Measurements from ENCODE around the gene ZNF140. TPM values are rescaled to one million over a fixed set of nuclear protein-coding genes. Genes with fewer than 3 reads are reported as not detected.

Gene ZNF140
- total RNA-seq, 1 experiment from 2014 or later = 11.1 TPM

- Histone ChIP-seq H3K27ac (no peak overlapping the region), H3K4me1 (replicated peaks; ENCODE audit: insufficient read depth) (peaks cover 7% of the 10 kb centered on the region; the same call in 1 of the 2 replicates), H3K4me2 (no peak overlapping the region), H3K36me3 (ENCODE audit: low read depth) (peaks cover 69% of the 10 kb centered on the region), H3K79me2 (ENCODE audit: low read depth) (peaks cover 13% of the 10 kb centered on the region), H3K4me3 (peak overlapping the region; percentile 85), H4K20me1 (ENCODE audit: insufficient read depth) (no peaks in the 10 kb centered on the region), H3K9me2 (ENCODE audit: insufficient read depth) (no peaks in the 10 kb centered on the region), H3F3A (ENCODE audit: insufficient read depth, low read depth) (peaks cover 20% of the 10 kb centered on the region), H3K9me3 (ENCODE audit: insufficient read depth, low read depth) (peaks cover 67% of the 10 kb centered on the region), H3K27me3 (ENCODE audit: insufficient read depth, low read depth) (no peaks in the 10 kb centered on the region), H2AFZ (no peak overlapping the region)
- TF ChIP-seq EZH2 (IDR thresholded peaks at IDR 0.05; ENCODE audit: low read depth) (no peak), CTCF (conservative IDR thresholded peaks at IDR 0.05) (no peak)
- POLR2A ChIA-PET (ENCODE audit: unreplicated experiment) = no interaction called here
- CTCF ChIA-PET = no interaction called here
- no TSS peak for BruUV-seq (replicated peaks)
- intact Hi-C loops (cut with micrococcal nuclease; ENCODE audit: unreplicated experiment) = no loop called here
- no peak for DNase-seq
Observed at GRCh38 chr12:133083345-133083744, 2.6 kb downstream of the ZNF140 start.

GRCh38 chr12:133105620-133106019 is 24.9 kb downstream of the ZNF140 start:
- ChIA-PET CTCF (no interaction called here), POLR2A (ENCODE audit: unreplicated experiment) (no interaction called here)
- Histone ChIP-seq H3K9me3 (ENCODE audit: insufficient read depth, low read depth) (peaks cover 86% of the 10 kb centered on the region), H3K4me2 (no peak overlapping the region), H3K9me2 (ENCODE audit: insufficient read depth) (no peaks in the 10 kb centered on the region), H3K79me2 (ENCODE audit: low read depth) (no peaks in the 10 kb centered on the region), H3K27me3 (ENCODE audit: insufficient read depth, low read depth) (no peaks in the 10 kb centered on the region), H3K4me3 (0 out of 2 replicates have a peak overlapping the region, but pooled peaks have one; percentile 22), H4K20me1 (ENCODE audit: insufficient read depth) (no peaks in the 10 kb centered on the region), H3K36me3 (ENCODE audit: low read depth) (peaks cover 56% of the 10 kb centered on the region), H3F3A (ENCODE audit: insufficient read depth, low read depth) (peaks cover 11% of the 10 kb centered on the region), H3K4me1 (replicated peaks; ENCODE audit: insufficient read depth) (no peaks in the 10 kb centered on the region), H3K27ac (no peak overlapping the region), H2AFZ (no peak overlapping the region)
- TF ChIP-seq EZH2 (IDR thresholded peaks at IDR 0.05; ENCODE audit: low read depth) (no peak), CTCF (conservative IDR thresholded peaks at IDR 0.05) (no peak)
- no TSS peak for BruUV-seq (replicated peaks)
- DNase-seq = no peak
- intact Hi-C loops (cut with micrococcal nuclease; ENCODE audit: unreplicated experiment) = no loop called here

GRCh38 chr12:133106253-133106652 is 25.5 kb downstream of the ZNF140 start:
- BruUV-seq (replicated peaks) = no TSS peak
- Histone ChIP-seq H3K27ac (no peak overlapping the region), H3K4me2 (no peak overlapping the region), H3F3A (ENCODE audit: insufficient read depth, low read depth) (peaks cover 11% of the 10 kb centered on the region), H3K79me2 (ENCODE audit: low read depth) (no peaks in the 10 kb centered on the region), H3K9me2 (ENCODE audit: insufficient read depth) (no peaks in the 10 kb centered on the region), H3K27me3 (ENCODE audit: insufficient read depth, low read depth) (no peaks in the 10 kb centered on the region), H3K9me3 (ENCODE audit: insufficient read depth, low read depth) (peaks cover 83% of the 10 kb centered on the region), H3K4me1 (replicated peaks; ENCODE audit: insufficient read depth) (no peaks in the 10 kb centered on the region), H4K20me1 (ENCODE audit: insufficient read depth) (no peaks in the 10 kb centered on the region), H3K4me3 (no peak overlapping the region), H2AFZ (no peak overlapping the region), H3K36me3 (ENCODE audit: low read depth) (peaks cover 52% of the 10 kb centered on the region)
- TF ChIP-seq CTCF (conservative IDR thresholded peaks at IDR 0.05) (no peak), EZH2 (IDR thresholded peaks at IDR 0.05; ENCODE audit: low read depth) (no peak)
- ChIA-PET POLR2A (ENCODE audit: unreplicated experiment) (no interaction called here), CTCF (no interaction called here)
- intact Hi-C loops (cut with micrococcal nuclease; ENCODE audit: unreplicated experiment) = no loop called here
- no peak for DNase-seq

Data from PC-9 (cell line).